Osteoblast (primary cell): ENCODE measurements around the gene SYN1. TPM values are rescaled to one million over a fixed set of nuclear protein-coding genes. Genes with fewer than 3 reads are reported as not detected.
"Not testable (repeated sequence)": the region's sequence is repeated elsewhere in the genome, so short reads cannot be mapped to it uniquely, and the experiment has no call there.

Experiments
- DNase-seq: peaks from one replicate; pipeline ENCODE4 v3.0.0; 2011; ENCODE audit warnings: low spot score, mixed read lengths; ENCODE audit not compliant: insufficient read length; ENCODE audit errors: missing footprints
- H2AFZ ChIP-seq: 2 replicates; pipeline ENCODE4 v1.6.0; 2011; ENCODE audit warnings: mild to moderate bottlenecking, low read length
- H3K27ac ChIP-seq: 2 replicates; pipeline ENCODE4 v1.5.1; 2011; ENCODE audit warnings: mild to moderate bottlenecking, low read depth, low read length, moderate library complexity
- H3K27me3 ChIP-seq: 2 replicates; pipeline ENCODE4 v1.6.0; 2012; ENCODE audit warnings: mild to moderate bottlenecking, control low read depth, inconsistent platforms, low read length, moderate library complexity; ENCODE audit not compliant: insufficient read depth
- H3K36me3 ChIP-seq: 2 replicates; pipeline ENCODE4 v1.5.1; 2011; ENCODE audit warnings: mild to moderate bottlenecking, low read length, control low read depth, moderate library complexity; ENCODE audit not compliant: insufficient read depth
- H3K4me1 ChIP-seq: 2 replicates; pipeline ENCODE4 v1.5.1; 2011; ENCODE audit warnings: mild to moderate bottlenecking, low read length, control low read depth, moderate library complexity; ENCODE audit not compliant: insufficient read depth
- H3K4me2 ChIP-seq: 2 replicates; pipeline ENCODE4 v1.6.0; 2011; ENCODE audit warnings: mild to moderate bottlenecking, low read length; ENCODE audit not compliant: insufficient read depth
- H3K4me3 ChIP-seq: fragments of 200-600 bp; sonication (generic); 3 replicates; pipeline ENCODE4 v1.5.1; 2012; ENCODE audit warnings: mild to moderate bottlenecking, low read length, inconsistent platforms; ENCODE audit not compliant: insufficient read depth
- H3K79me2 ChIP-seq: 2 replicates; pipeline ENCODE4 v1.6.0; 2012; ENCODE audit warnings: mild to moderate bottlenecking, low read length, control low read depth, inconsistent platforms; ENCODE audit not compliant: insufficient read depth
- H3K9me3 ChIP-seq: 2 replicates; pipeline ENCODE4 v1.5.1; 2011; ENCODE audit warnings: low read depth, low read length, control low read depth
- H4K20me1 ChIP-seq: 2 replicates; pipeline ENCODE4 v1.6.0; 2012; ENCODE audit warnings: mild to moderate bottlenecking, low read length, control low read depth; ENCODE audit not compliant: insufficient read depth
- total RNA-seq: library from RNA; depleted of rRNA; stranded (reverse); fragments of >200 nt; gene quantifications from 2 replicates; pipeline ENCODE4 v1.2.3, GENCODE V29; 2012
- TF ChIP-seq, protein P1 (sequence below): IDR thresholded peaks from 2 replicates; pipeline ENCODE4 v1.5.1; 2011; ENCODE audit warnings: mild to moderate bottlenecking, low read depth, low read length, moderate library complexity; ENCODE audit errors: extremely low read depth

The SYN1 gene
- total RNA-seq, 1 donor = under 0.01 TPM

- Histone ChIP-seq H4K20me1 (no peaks in the 10 kb centered on the region), H3K9me3 (no peaks in the 10 kb centered on the region), H3K4me3 (no peak overlapping the region), H3K4me1 (no peaks in the 10 kb centered on the region), H3K79me2 (no peaks in the 10 kb centered on the region), H3K27ac (no peak overlapping the region), H2AFZ (no peak overlapping the region), H3K27me3 (no peaks in the 10 kb centered on the region), H3K36me3 (no peaks in the 10 kb centered on the region), H3K4me2 (no peak overlapping the region)
- no peak for DNase-seq
- TF ChIP-seq, protein P1, sequence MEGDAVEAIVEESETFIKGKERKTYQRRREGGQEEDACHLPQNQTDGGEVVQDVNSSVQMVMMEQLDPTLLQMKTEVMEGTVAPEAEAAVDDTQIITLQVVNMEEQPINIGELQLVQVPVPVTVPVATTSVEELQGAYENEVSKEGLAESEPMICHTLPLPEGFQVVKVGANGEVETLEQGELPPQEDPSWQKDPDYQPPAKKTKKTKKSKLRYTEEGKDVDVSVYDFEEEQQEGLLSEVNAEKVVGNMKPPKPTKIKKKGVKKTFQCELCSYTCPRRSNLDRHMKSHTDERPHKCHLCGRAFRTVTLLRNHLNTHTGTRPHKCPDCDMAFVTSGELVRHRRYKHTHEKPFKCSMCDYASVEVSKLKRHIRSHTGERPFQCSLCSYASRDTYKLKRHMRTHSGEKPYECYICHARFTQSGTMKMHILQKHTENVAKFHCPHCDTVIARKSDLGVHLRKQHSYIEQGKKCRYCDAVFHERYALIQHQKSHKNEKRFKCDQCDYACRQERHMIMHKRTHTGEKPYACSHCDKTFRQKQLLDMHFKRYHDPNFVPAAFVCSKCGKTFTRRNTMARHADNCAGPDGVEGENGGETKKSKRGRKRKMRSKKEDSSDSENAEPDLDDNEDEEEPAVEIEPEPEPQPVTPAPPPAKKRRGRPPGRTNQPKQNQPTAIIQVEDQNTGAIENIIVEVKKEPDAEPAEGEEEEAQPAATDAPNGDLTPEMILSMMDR = no peak
Observed at GRCh38 chrX:47610511-47610910, 9.1 kb downstream of the SYN1 start.

DNA sequence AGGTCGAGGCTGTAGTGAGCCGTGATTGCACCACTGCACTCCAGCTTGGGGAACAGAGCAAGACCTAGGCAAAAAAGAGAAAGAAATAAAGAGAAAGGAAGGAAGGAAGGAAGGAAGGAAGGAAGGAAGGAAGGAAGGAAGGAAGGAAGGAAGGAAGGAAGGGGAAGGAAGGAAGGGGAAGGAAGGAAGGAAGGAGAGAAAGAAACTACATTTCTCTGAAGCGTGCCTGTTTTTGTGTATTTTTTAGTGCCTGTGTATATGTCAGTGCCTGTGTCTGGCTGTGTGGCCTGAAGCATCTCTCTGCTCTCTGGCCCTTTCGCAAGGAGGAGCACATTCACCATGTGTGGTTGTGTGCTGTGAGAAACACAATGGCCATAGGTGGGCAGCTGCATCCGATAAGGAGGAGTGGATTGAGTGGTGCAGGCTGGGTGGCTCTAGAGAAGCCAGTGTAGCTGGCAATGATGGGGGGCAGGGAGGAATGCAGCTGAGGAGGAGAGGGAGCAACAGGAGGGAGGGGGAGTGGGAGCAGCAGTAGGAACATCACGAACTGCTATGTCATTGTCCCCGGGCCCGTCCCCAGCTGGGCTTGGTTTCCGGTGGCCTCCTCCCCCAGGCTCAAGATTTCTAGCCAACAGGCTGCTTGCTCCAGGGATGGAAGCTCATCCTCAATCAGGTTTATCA, 11.4 kb downstream of the SYN1 start:
- TF ChIP-seq, protein P1 = no peak
- no peak overlapping the region for H3K4me2 ChIP-seq
- peaks cover 4% of the 10 kb centered on the region for H3K27me3 ChIP-seq
- no peaks in the 10 kb centered on the region for H4K20me1 ChIP-seq
- H3K4me1 ChIP-seq = no peaks in the 10 kb centered on the region
- H3K36me3 ChIP-seq = no peaks in the 10 kb centered on the region
- no peak overlapping the region for H3K4me3 ChIP-seq
- H2AFZ ChIP-seq = no peak overlapping the region
- DNase-seq = no peak
- H3K79me2 ChIP-seq = no peaks in the 10 kb centered on the region
- H3K9me3 ChIP-seq = no peaks in the 10 kb centered on the region
- no peak overlapping the region for H3K27ac ChIP-seq

GRCh38 chrX:47607091-47607490, 12.6 kb downstream of the SYN1 start:
- Histone ChIP-seq H3K4me2 (no peak overlapping the region), H4K20me1 (no peaks in the 10 kb centered on the region), H2AFZ (no peak overlapping the region), H3K4me3 (no peak overlapping the region), H3K9me3 (no peaks in the 10 kb centered on the region), H3K27me3 (peaks cover 4% of the 10 kb centered on the region), H3K79me2 (no peaks in the 10 kb centered on the region), H3K36me3 (no peaks in the 10 kb centered on the region), H3K4me1 (no peaks in the 10 kb centered on the region), H3K27ac (no peak overlapping the region)
- no peak for DNase-seq
- TF ChIP-seq, protein P1 = no peak

DNA sequence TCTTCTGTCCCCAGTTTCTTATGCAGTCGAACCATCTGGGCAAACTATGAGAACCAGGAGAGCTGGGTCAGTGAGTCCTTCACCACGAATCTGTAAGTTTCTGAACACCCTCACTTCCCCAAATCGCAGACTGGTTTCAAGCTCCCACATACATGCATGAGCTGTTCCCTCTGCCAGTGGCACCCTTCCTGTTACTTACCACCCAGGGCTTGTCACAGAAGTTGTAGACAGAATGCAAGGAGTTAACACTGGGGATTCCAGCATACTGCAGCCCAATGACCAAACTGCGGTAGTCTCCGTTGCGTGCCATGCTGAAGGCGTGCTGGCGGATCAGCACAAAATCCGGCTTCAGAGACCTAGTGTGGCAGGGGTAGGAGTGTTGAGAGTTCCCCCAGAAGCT, 14.6 kb downstream of the SYN1 start:
- no peaks in the 10 kb centered on the region for H3K79me2 ChIP-seq
- DNase-seq = no peak
- no peak overlapping the region for H3K4me2 ChIP-seq
- no peak overlapping the region for H3K27ac ChIP-seq
- H3K4me1 ChIP-seq = no peaks in the 10 kb centered on the region
- TF ChIP-seq, protein P1 = no peak
- H3K27me3 ChIP-seq = peaks cover 4% of the 10 kb centered on the region
- no peak overlapping the region for H3K4me3 ChIP-seq
- H4K20me1 ChIP-seq = no peaks in the 10 kb centered on the region
- no peaks in the 10 kb centered on the region for H3K36me3 ChIP-seq
- H3K9me3 ChIP-seq = no peaks in the 10 kb centered on the region
- H2AFZ ChIP-seq = no peak overlapping the region

- H3K36me3 ChIP-seq, H3K4me1 ChIP-seq, H3K9me3 ChIP-seq, H3K4me2 ChIP-seq, H3K79me2 ChIP-seq, H4K20me1 ChIP-seq, DNase-seq, H3K27me3 ChIP-seq, H3K27ac ChIP-seq, H3K4me3 ChIP-seq, H2AFZ ChIP-seq: not testable (repeated sequence)
Observed at GRCh38 chrX:47603125-47603524, 16.5 kb downstream of the SYN1 start.
